ENCODE results near the gene EPHB2.

EPHB2 gene

DNA sequence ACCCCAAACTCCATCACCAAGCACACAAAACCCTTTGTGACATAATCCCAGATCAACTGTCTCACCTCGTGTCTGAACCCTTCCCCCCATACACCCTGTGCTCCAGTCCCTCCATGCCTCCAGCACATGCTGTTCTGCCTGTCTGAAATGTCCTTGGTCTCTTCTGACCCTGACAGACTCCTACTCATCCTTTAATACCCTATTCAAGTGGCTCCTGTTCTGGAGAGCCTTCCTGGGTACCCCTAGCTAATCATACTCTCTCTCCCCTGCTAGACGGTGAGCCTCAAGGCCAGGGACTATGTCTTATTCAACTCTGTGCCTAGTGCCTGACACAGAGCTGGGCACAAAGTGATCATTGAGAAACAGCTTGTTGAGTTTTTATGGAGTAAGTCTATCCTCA is 137.1 kb downstream of the EPHB2 start:
- TF ChIP-seq, protein P1, sequence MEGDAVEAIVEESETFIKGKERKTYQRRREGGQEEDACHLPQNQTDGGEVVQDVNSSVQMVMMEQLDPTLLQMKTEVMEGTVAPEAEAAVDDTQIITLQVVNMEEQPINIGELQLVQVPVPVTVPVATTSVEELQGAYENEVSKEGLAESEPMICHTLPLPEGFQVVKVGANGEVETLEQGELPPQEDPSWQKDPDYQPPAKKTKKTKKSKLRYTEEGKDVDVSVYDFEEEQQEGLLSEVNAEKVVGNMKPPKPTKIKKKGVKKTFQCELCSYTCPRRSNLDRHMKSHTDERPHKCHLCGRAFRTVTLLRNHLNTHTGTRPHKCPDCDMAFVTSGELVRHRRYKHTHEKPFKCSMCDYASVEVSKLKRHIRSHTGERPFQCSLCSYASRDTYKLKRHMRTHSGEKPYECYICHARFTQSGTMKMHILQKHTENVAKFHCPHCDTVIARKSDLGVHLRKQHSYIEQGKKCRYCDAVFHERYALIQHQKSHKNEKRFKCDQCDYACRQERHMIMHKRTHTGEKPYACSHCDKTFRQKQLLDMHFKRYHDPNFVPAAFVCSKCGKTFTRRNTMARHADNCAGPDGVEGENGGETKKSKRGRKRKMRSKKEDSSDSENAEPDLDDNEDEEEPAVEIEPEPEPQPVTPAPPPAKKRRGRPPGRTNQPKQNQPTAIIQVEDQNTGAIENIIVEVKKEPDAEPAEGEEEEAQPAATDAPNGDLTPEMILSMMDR (IDR thresholded peaks at IDR 0.05; ENCODE audit: insufficient read depth, missing control alignments): no peak
- no peak for FAIRE-seq

DNA sequence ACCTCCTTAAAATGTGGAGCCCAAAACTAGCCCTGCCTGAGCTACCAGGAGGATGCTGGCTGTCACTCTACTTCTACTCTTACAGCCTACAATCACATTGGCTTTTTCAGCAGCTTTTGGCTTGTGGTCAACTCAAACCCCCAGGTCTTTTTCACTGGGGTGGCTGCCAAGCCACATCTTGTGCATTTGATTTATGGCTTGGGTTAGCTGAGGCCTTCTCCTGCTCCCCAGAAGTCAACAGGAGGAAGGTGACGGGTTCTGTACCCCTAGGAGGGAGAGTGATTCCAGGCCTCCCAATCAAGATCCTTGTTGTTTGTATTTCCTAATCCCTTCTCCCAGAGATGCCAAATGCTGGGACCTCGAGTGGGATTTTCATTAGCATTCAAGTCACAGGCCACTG is 137.8 kb downstream of the EPHB2 start:
- TF ChIP-seq, protein P1 (IDR thresholded peaks at IDR 0.05; ENCODE audit: insufficient read depth, missing control alignments): no peak
- DNase-seq (ENCODE audit: insufficient read length, low spot score): no peak
- no peak for FAIRE-seq

More for the DNA sequence above, 137.1 kb downstream of the EPHB2 start:
- no peak for DNase-seq (ENCODE audit: insufficient read length, low spot score)

DNA sequence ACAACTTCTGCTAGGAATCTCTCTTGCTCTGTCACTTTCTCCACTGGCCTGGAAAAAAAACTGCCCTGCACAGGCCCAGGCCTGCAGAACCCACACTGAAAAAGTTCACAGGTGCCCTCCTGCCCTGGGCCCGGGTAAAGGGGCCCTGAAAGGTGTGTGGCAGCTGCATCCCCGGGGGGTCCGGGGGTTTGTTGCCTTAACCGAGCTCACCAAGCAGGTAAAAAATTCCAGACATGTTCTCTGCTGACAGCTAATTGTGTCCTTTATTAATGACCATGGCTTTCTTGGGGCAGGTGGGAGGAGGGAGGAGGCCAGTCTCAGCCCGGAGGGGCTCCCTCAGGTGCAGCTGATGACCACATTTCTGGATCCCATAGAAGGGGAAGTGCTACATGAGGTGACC is 139.1 kb downstream of the EPHB2 start:
- TF ChIP-seq, protein P1 (IDR thresholded peaks at IDR 0.05; ENCODE audit: insufficient read depth, missing control alignments): no peak
- no peak for DNase-seq (ENCODE audit: insufficient read length, low spot score)
- no peak for FAIRE-seq

DNA sequence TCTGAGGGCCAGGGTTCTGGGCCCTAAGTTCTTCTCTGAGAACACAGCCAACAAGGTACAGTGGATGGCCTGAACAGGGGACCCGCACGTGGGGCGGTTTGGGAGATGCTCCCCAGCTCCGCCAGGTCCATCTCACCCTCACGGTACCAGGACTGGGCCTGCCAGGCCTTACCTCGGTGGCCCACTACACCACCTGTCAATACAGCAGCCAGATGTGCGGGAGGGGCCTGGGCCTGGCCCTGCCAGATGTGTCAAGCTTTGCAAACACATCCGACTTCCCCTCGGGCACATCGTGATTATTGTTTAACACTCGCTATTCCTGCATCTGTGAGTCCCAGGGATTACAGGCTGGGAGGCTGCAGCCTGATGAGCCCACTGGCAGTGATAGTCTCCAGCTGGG is 139.6 kb downstream of the EPHB2 start:
- FAIRE-seq: no peak
- TF ChIP-seq, protein P1 (IDR thresholded peaks at IDR 0.05; ENCODE audit: insufficient read depth, missing control alignments): no peak
- DNase-seq (ENCODE audit: insufficient read length, low spot score): no peak

DNA sequence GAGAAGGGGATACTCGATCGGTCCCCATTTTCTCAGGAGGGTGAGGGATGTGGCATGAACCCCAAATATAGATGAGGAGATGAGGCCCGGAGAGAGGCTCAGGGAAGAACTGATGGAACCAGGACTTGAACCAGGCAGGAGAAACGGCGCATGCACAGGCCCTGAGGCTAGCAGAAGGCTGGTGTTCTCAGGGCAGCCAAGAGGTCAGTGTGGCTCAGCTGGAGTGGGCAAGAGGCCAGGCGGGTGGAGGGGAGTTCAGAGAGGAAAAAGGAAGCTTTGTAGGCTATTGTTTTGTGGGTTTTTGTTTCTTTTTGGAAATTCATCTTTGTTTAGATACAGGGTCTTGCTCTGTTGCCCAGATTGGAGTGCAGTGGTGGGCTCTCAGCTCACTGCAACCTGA is 140.0 kb downstream of the EPHB2 start:
- no peak for FAIRE-seq

DNA sequence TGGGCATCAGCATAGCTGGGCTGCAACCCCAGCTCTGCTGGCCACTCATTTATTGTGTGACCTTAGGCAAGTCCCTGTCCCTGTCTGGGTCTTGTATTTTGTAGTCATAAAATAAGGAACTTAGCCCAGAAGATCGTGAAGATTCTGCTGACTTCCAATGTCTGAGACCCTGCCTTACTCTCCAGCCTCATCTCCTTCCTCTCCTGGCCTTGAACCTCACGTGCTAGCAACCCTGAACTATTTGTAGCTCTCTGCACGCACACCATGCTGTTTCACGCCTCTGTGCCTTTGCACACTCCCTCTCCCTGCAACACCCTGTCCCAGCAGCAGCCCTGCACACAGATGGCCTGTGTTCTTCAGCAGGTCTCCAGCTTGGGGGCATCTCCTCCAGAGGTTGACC is 140.9 kb downstream of the EPHB2 start:
- TF ChIP-seq, protein P1 (IDR thresholded peaks at IDR 0.05; ENCODE audit: insufficient read depth, missing control alignments): no peak
- FAIRE-seq: no peak
- DNase-seq (ENCODE audit: insufficient read length, low spot score): no peak

More for the DNA sequence above, 140.0 kb downstream of the EPHB2 start:
- DNase-seq (ENCODE audit: insufficient read length, low spot score): no peak
- TF ChIP-seq, protein P1 (IDR thresholded peaks at IDR 0.05; ENCODE audit: insufficient read depth, missing control alignments): no peak

DNA sequence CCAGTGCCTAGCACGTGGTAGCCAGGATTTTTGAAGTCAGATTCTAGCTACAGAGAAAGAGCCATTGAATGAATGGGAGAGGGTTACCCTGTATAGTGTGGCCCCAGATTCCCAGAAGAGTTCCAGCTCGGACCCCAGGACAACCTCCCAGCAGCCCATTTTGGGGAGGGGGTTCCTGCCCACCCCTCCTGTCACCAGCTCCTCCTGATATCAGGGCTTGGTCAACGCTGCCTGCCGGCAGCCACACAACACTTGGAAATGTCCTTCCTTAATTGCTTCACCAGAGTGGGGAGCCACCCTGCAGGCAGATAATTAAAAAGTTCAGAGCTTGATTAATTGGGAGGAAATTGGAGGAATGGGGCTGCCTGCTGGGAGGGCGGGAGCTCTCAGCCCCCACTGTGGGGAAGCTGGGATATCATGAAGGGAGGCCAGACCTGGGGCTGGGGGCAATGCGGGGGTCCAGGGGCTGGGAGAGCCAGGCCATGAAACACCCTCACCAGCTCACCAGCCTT is 141.6 kb downstream of the EPHB2 start:
- TF ChIP-seq, protein P1 (IDR thresholded peaks at IDR 0.05; ENCODE audit: insufficient read depth, missing control alignments): no peak
- no peak for FAIRE-seq
- no peak for DNase-seq (ENCODE audit: insufficient read length, low spot score)
